ENCODE measurements around the gene JAKMIP1. TPM values are rescaled to one million over a fixed set of nuclear protein-coding genes. Genes with fewer than 3 reads are reported as not detected.

Gene JAKMIP1
- total RNA-seq, 6 donors from 2014 or later: 0.40 to 6.8 (median 1.0) TPM

DNA sequence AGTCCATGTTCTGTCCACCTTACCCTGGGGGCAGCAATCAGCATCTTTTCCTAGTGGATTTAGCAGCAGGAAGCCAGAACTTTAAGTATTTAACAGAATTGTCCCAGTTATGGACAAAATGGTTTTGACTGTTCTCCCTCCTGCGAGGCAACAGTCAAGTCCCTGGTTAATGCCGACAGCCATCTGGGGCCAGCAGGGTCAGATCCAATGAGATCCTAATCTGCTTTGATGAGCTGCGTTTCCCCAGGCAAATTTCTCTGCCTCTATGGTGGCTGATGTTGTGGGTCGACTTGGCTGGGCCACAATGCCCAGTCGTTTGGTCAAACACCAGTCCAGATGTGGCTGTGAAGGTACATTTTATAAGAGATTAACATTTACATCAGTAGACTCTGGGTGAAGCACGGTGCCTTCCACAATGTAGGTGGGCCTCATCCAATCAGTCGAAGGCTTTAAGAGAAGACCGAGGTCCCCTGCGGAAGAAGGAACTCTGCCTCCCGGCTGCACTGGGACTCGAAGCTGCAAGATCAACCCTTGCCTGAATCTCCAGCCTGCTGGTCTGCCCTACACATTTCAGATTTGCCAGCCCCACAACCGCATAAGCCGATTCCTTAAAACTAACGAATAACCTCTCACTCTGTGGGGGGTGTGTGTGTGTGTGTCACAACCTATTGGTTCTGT is 93.1 kb downstream of the JAKMIP1 start:
- DNase-seq (no peak), ATAC-seq (ENCODE audit: low FRiP score in 2 of 2) (no peak)
- no peak overlapping the region for H3K4me3 ChIP-seq
- H3K4me1 ChIP-seq: no peaks in the 10 kb centered on the region
- H3K36me3 ChIP-seq: no peaks in the 10 kb centered on the region
- WGBS, 2 donors: 76 to 84% methylated on average over 10 to 14 of the region's 14 CpGs
- no peaks in the 10 kb centered on the region for H3K27me3 ChIP-seq
- TF ChIP-seq EP300 (IDR thresholded peaks at IDR 0.05) (no peak), POLR2A (IDR thresholded peaks at IDR 0.05) (no peak)
- TF ChIP-seq, protein P1, sequence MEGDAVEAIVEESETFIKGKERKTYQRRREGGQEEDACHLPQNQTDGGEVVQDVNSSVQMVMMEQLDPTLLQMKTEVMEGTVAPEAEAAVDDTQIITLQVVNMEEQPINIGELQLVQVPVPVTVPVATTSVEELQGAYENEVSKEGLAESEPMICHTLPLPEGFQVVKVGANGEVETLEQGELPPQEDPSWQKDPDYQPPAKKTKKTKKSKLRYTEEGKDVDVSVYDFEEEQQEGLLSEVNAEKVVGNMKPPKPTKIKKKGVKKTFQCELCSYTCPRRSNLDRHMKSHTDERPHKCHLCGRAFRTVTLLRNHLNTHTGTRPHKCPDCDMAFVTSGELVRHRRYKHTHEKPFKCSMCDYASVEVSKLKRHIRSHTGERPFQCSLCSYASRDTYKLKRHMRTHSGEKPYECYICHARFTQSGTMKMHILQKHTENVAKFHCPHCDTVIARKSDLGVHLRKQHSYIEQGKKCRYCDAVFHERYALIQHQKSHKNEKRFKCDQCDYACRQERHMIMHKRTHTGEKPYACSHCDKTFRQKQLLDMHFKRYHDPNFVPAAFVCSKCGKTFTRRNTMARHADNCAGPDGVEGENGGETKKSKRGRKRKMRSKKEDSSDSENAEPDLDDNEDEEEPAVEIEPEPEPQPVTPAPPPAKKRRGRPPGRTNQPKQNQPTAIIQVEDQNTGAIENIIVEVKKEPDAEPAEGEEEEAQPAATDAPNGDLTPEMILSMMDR (IDR thresholded peaks at IDR 0.05): no peak
- H3K9me3 ChIP-seq: no peaks in the 10 kb centered on the region
- no peak overlapping the region for H3K27ac ChIP-seq

DNA sequence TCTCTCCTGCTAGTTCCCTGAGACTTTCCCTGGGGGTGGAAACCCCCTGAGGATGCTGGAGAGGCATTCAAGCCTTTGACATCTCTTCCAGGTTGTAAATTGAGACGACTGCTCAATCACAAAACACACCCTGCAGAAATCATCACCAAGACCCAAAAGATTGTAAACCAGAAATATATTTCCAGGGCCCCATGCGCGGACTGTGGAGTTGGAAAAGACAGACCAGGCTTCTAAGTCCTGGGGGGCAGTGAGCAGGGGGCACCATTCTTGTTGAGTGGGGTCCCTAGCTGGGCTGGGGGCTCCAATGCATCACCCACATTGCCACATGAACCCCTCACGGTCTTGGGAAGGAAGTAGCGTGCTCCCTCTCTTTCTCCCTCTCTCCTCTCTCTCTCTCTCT is 94.2 kb downstream of the JAKMIP1 start:
- Histone ChIP-seq H3K27ac (no peak overlapping the region), H3K27me3 (no peaks in the 10 kb centered on the region), H3K36me3 (no peaks in the 10 kb centered on the region), H3K9me3 (no peaks in the 10 kb centered on the region), H3K4me3 (no peak overlapping the region), H3K4me1 (no peaks in the 10 kb centered on the region)
- TF ChIP-seq EP300 (IDR thresholded peaks at IDR 0.05) (no peak), POLR2A (IDR thresholded peaks at IDR 0.05) (no peak), POLR2AphosphoS5 (IDR thresholded peaks at IDR 0.05) (no peak)
- TF ChIP-seq, protein P1 (IDR thresholded peaks at IDR 0.05): no peak
- no peak for DNase-seq
- no peak for ATAC-seq (ENCODE audit: low FRiP score in 2 of 2)
- 56 to 72% methylated on average over 5 of the region's 5 CpGs for WGBS, 2 donors

DNA sequence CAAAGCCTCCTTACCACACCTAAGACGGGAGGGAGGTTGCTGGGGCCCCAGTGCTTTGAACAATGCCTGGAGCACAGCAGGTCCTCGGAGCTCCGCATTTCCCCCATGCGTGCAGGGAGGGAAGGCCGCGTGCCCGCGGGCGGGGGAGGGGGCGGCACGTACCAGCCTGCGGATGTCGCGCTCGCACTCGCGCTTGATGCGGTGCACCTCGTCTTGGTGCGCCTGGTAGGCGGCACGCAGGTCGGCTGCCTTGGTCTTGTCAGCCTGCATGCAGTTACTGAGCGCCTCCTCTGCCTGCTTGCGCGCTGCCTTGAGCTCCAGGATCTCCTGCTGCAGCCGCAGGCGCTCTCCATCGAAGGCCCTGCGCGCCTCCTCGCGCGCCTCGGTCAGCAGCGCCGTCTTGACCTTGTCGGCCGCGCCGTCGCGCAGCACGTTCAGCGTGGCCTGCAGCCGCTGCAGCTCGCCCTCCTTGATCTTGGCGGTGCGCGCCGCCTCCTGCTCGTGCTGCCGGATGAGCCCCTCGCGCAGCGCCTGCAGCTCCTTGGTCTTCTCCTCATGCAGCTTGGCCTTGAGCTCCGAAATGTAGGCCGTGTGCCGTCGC is 94.9 kb downstream of the JAKMIP1 start:
- 49 to 83% methylated on average over 50 to 57 of the region's 60 CpGs for WGBS, 2 donors
- DNase-seq: no peak

DNA sequence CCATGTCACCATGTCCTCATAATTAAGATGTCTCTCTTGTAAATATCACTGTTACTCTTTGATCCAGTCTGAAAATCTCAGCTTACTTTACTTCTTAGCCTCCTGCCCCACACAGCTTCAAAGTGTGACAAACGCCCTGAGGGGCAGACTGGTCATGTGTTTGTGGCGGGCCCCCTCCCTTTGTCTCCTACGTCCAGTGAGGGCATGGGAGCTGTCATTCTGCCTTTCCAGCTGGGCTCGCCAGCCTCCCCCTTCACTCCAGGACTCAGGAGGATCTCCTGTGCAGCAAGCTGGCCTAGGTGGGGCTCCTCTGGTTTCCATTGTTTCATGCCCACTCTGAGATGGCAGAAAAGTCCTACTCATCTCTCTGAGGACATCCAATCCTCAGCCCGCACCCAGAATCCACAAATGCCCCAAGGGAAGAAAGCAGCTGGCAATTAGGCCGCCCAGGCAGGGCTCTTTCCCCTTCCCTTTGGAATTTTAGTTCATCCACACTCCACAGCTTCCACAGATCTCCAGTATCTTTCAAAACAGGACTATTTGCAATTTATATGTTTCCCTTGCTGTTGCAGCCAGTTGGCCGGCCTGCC is 95.7 kb downstream of the JAKMIP1 start:
- Histone ChIP-seq H3K27ac (no peak overlapping the region), H3K4me1 (no peaks in the 10 kb centered on the region), H3K36me3 (no peaks in the 10 kb centered on the region), H3K27me3 (no peaks in the 10 kb centered on the region), H3K4me3 (no peak overlapping the region), H3K9me3 (no peaks in the 10 kb centered on the region)
- 66 to 81% methylated on average over 7 of the region's 7 CpGs for WGBS, 2 donors
- ATAC-seq (ENCODE audit: low FRiP score in 2 of 2) (no peak), DNase-seq (no peak)
- TF ChIP-seq, protein P1 (IDR thresholded peaks at IDR 0.05): no peak
- TF ChIP-seq POLR2AphosphoS5 (IDR thresholded peaks at IDR 0.05) (no peak), POLR2A (IDR thresholded peaks at IDR 0.05) (no peak), EP300 (IDR thresholded peaks at IDR 0.05) (no peak)

More for the DNA sequence above, 94.9 kb downstream of the JAKMIP1 start:
- TF ChIP-seq POLR2A (IDR thresholded peaks at IDR 0.05) (no peak), POLR2AphosphoS5 (IDR thresholded peaks at IDR 0.05) (no peak), EP300 (IDR thresholded peaks at IDR 0.05) (no peak)
- TF ChIP-seq, protein P1 (IDR thresholded peaks at IDR 0.05): no peak
- Histone ChIP-seq H3K27ac (no peak overlapping the region), H3K36me3 (no peaks in the 10 kb centered on the region), H3K4me3 (no peak overlapping the region), H3K4me1 (no peaks in the 10 kb centered on the region), H3K27me3 (no peaks in the 10 kb centered on the region), H3K9me3 (no peaks in the 10 kb centered on the region)
- no peak for ATAC-seq (ENCODE audit: low FRiP score in 2 of 2)

All from upper lobe of left lung (tissue), 6 donors.